ENCODE data around the gene GABARAPL1.

DNA sequence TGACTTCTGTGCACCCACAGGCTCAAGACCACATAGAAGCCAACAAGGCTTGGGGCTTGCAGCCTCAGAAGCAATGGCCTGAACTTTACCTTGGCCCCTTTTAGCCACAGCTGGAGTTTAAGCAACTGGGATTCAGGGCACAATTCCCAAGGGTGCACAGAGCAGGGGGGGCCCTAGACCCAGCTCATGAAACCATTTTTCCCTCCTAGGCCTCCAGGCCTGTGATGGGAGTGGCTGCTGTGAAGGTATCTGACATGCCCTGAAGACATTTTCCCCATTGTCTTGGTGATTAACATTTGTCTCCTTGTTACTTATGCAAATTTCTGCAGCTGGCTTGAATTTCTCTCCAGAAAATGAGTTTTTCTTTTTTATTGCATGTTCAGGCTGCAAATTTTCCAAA is 21.9 kb downstream of the GABARAPL1 start:
- TF ChIP-seq, protein P1, sequence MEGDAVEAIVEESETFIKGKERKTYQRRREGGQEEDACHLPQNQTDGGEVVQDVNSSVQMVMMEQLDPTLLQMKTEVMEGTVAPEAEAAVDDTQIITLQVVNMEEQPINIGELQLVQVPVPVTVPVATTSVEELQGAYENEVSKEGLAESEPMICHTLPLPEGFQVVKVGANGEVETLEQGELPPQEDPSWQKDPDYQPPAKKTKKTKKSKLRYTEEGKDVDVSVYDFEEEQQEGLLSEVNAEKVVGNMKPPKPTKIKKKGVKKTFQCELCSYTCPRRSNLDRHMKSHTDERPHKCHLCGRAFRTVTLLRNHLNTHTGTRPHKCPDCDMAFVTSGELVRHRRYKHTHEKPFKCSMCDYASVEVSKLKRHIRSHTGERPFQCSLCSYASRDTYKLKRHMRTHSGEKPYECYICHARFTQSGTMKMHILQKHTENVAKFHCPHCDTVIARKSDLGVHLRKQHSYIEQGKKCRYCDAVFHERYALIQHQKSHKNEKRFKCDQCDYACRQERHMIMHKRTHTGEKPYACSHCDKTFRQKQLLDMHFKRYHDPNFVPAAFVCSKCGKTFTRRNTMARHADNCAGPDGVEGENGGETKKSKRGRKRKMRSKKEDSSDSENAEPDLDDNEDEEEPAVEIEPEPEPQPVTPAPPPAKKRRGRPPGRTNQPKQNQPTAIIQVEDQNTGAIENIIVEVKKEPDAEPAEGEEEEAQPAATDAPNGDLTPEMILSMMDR (IDR thresholded peaks at IDR 0.05) = no peak
- no peak for TF ChIP-seq EP300 (IDR thresholded peaks at IDR 0.05)
- TF ChIP-seq POLR2A (IDR thresholded peaks at IDR 0.05) = no peak
